ENCODE data around the gene SMARCD1. TPM values are rescaled to one million over a fixed set of nuclear protein-coding genes. Genes with fewer than 3 reads are reported as not detected.
A peak's percentile ranks its signal among the peaks of the same experiment; 100 is the strongest.

Gene SMARCD1
- 10 to 100 TPM; 29.6 to 35.5 TPM for total RNA-seq

- Histone ChIP-seq H3K27ac (peak within 1 kb of the TSS; percentile 98), H3K4me1 (peaks cover 0 to 32% of the 10 kb centered on the region in 2 donors), H3K4me3 (peak within 1 kb of the TSS; percentile 90 to 98), H3K36me3 (peaks cover 37% of the 10 kb centered on the region), H3K9me3 (no peaks in the 10 kb centered on the region), H3K27me3 (no peaks in the 10 kb centered on the region)
- peak; percentile 15 to 75 for TF ChIP-seq CTCF (IDR thresholded peaks at IDR 0.05)
- DNase-seq (ENCODE audit: low spot score), result peak; percentile 93
Observed at GRCh38 chr12:50084775-50085614, at the start of gene SMARCD1. Gene SMARCD1, plus strand, starts transcription at chr12:50085342. Its CDS starts 28 bp downstream, at chr12:50085370.

GRCh38 chr12:50038336-50038735 is 46.8 kb upstream of the SMARCD1 start:
- TF ChIP-seq CTCF (IDR thresholded peaks at IDR 0.05), result no peak
- no peak overlapping the region for H3K27ac ChIP-seq
- H3K27me3 ChIP-seq, result no peaks in the 10 kb centered on the region
- no peaks in the 10 kb centered on the region for H3K36me3 ChIP-seq
- no peak for DNase-seq (ENCODE audit: low spot score)
- H3K4me1 ChIP-seq, result no peaks in the 10 kb centered on the region
- no peaks in the 10 kb centered on the region for H3K9me3 ChIP-seq
- no peak overlapping the region for H3K4me3 ChIP-seq

GRCh38 chr12:50039151-50039835 is 45.8 kb upstream of the SMARCD1 start:
- H3K36me3 ChIP-seq, result no peaks in the 10 kb centered on the region
- H3K27me3 ChIP-seq, result no peaks in the 10 kb centered on the region
- TF ChIP-seq CTCF (IDR thresholded peaks at IDR 0.05), result peak; percentile 58 to 92
- peak; percentile 93 for DNase-seq (ENCODE audit: low spot score)
- no peak overlapping the region for H3K4me3 ChIP-seq
- H3K27ac ChIP-seq, result no peak overlapping the region
- H3K9me3 ChIP-seq, result no peaks in the 10 kb centered on the region
- H3K4me1 ChIP-seq, result no peaks in the 10 kb centered on the region

- no peaks in the 10 kb centered on the region for H3K4me1 ChIP-seq
- H3K4me3 ChIP-seq, result no peak overlapping the region
- TF ChIP-seq CTCF (IDR thresholded peaks at IDR 0.05), result no peak
- no peak for DNase-seq (ENCODE audit: low spot score)
- H3K27me3 ChIP-seq, result no peaks in the 10 kb centered on the region
- no peaks in the 10 kb centered on the region for H3K36me3 ChIP-seq
- H3K27ac ChIP-seq, result no peak overlapping the region
- H3K9me3 ChIP-seq, result no peaks in the 10 kb centered on the region
Observed at GRCh38 chr12:50040657-50041056, 44.5 kb upstream of the SMARCD1 start.

- no peaks in the 10 kb centered on the region for H3K9me3 ChIP-seq
- no peak for TF ChIP-seq CTCF (IDR thresholded peaks at IDR 0.05)
- no peaks in the 10 kb centered on the region for H3K4me1 ChIP-seq
- no peaks in the 10 kb centered on the region for H3K36me3 ChIP-seq
- H3K4me3 ChIP-seq, result no peak overlapping the region
- no peak overlapping the region for H3K27ac ChIP-seq
- H3K27me3 ChIP-seq, result no peaks in the 10 kb centered on the region
- DNase-seq (ENCODE audit: low spot score), result no peak
Observed at GRCh38 chr12:50041062-50041860, 43.9 kb upstream of the SMARCD1 start.
